Psoas muscle (tissue), 8 donors: Measurements from ENCODE around the gene ATF3. TPM values are rescaled to one million over a fixed set of nuclear protein-coding genes. Genes with fewer than 3 reads are reported as not detected.

Experiments used
- ATAC-seq, 4 donors: fragments of 200-7000 bp; cut with Tn5 transposase; one replicate each; pipeline ENCODE4 v1.9.1; 2020; ENCODE audit warnings: moderate library complexity in 3 of 4, mild to moderate bottlenecking in 2 of 4
- DNase-seq, 2 donors: peaks; one replicate each; pipeline ENCODE4 v3.0.0-alpha.2; 2020
- H3K27ac ChIP-seq: fragments of 200-600 bp; one replicate; pipeline ENCODE4 v1.8.0; 2022
- H3K27me3 ChIP-seq, 3 donors: fragments of 200-600 bp in 1 of 3; one replicate each; pipeline versions ENCODE4 v1.6.1 to v1.8.0; 2013 to 2022; ENCODE audit warnings: low read length in 2 of 3, mild to moderate bottlenecking in 2 of 3, moderate library complexity in 1 of 3; ENCODE audit not compliant: insufficient read depth in 3 of 3
- H3K36me3 ChIP-seq, 2 donors: fragments of 200-600 bp in 1 of 2; one replicate each; pipeline versions ENCODE4 v1.6.1 to v1.8.0; 2013 to 2022; ENCODE audit warnings: low read depth in 1 of 2, mild to moderate bottlenecking in 1 of 2, moderate library complexity in 1 of 2; ENCODE audit not compliant: insufficient read depth in 1 of 2
- H3K4me1 ChIP-seq: fragments of 200-600 bp; one replicate; pipeline ENCODE4 v1.8.0; 2022
- H3K4me3 ChIP-seq: fragments of 200-600 bp; one replicate; pipeline ENCODE4 v1.8.0; 2022; ENCODE audit warnings: mild to moderate bottlenecking
- H3K9me3 ChIP-seq: fragments of 200-600 bp; one replicate; pipeline ENCODE4 v1.8.0; 2022
- WGBS, 3 donors: extraction: QIAGEN DNeasy Blood & Tissue Kit; methylation state at CpG; one replicate each; pipeline versions ENCODE4 v1.1.6 to v1.1.7; 2013; 5-methylcytosine and 5-hydroxymethylcytosine counted together
- intact Hi-C, 2 donors: fragments of 100-400 bp; cut with DNase I; formaldehyde crosslinking; loops; one replicate each; pipeline versions ENCODE4 v1.11.0 to v1.14.2; 2022
- polyA plus RNA-seq, 3 donors: library from polyadenylated mRNA; stranded (reverse); fragments of 200-250 nt; gene quantifications; one replicate each; pipeline ENCODE4 v1.2.3, GENCODE V29; 2013
- total RNA-seq, 4 donors: library from RNA; stranded (reverse); fragmentation: NEBNext Ultra II Directional in 2 of 4; extraction: Animal tissue kit (Norgen Biotek cat#: 25700) in 2 of 4; gene quantifications; one replicate each; pipeline versions ENCODE4 v1.2.1 to v1.2.4, GENCODE V29; 2021 to 2023
- TF ChIP-seq, protein P1 (sequence below): fragments of 200-600 bp; IDR thresholded peaks from one replicate; pipeline ENCODE4 v1.8.0; 2022; ENCODE audit warnings: antibody characterized with exemption
- donor health status: healthy with polysubstance abuse.
- donor health status: DM: no; HTN: no; CAD: no; lungs with moderate emphysema.
- donor health status: Bipolar disorder and iron deficiency.
- donor health status: healthy.
- donor health status: DM: yes; HTN: yes; CAD: no.
- donor health status: DM: no; HTN: no; CAD: no.
- donor health status: DM: no; HTN: no; CAD: no.
- donor health status: DM: yes; HTN: yes; CAD: no.

Gene ATF3
- total and polyA plus RNA-seq, 7 donors: 6.6 to 51.3 (median 14.9) TPM

DNA sequence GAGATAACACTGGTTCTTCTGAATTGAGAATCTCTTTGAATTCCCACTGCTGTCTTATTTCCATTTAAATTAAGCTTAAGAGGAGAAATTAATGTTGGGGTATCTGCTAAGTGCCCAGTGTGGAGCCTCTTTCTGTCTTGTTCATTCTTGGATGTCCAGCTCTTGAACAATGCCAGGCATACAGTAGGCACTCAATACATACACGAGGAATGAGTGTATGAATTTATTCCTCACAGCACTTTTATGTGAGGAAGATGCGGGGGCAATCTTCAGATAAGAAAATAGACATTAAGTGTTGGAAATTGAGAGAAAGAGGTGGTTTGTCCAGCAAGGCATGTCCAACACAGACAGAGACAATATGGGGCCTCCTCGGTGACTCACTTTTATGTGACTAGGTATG is 11.8 kb upstream of the ATF3 start:
- ATAC-seq (no peak), DNase-seq (no peak)
- intact Hi-C loops: no loop called here
- Histone ChIP-seq H3K27me3 (peaks cover 0 to 9% (median 0%) of the 10 kb centered on the region in 3 donors), H3K36me3 (no peaks in the 10 kb centered on the region), H3K27ac (no peak overlapping the region), H3K9me3 (no peaks in the 10 kb centered on the region), H3K4me3 (no peak overlapping the region), H3K4me1 (no peaks in the 10 kb centered on the region)
- WGBS, 3 donors: 90 to 94% (median 90%) methylated on average over 3 of the region's 3 CpGs
- TF ChIP-seq, protein P1, sequence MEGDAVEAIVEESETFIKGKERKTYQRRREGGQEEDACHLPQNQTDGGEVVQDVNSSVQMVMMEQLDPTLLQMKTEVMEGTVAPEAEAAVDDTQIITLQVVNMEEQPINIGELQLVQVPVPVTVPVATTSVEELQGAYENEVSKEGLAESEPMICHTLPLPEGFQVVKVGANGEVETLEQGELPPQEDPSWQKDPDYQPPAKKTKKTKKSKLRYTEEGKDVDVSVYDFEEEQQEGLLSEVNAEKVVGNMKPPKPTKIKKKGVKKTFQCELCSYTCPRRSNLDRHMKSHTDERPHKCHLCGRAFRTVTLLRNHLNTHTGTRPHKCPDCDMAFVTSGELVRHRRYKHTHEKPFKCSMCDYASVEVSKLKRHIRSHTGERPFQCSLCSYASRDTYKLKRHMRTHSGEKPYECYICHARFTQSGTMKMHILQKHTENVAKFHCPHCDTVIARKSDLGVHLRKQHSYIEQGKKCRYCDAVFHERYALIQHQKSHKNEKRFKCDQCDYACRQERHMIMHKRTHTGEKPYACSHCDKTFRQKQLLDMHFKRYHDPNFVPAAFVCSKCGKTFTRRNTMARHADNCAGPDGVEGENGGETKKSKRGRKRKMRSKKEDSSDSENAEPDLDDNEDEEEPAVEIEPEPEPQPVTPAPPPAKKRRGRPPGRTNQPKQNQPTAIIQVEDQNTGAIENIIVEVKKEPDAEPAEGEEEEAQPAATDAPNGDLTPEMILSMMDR: no peak

DNA sequence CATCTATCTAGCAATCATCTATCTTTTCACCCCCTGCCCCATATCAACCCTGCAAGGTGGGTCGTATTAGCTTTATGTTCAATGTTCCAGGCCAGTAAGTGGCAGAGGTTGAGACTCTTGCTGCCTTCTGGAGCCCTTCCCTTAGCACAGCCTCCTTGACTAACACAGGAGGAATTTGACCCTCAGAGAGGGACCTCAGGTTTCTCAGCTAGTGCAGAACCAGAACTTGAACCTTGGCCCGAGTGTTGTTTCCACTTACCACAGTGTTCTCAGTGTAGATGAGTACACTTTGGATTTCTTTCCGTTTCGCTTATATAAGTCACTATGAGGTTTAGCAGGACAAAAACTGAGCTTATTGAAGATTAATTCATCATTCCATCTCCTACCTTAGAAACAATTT is 11.1 kb upstream of the ATF3 start:
- H3K27me3 ChIP-seq: peaks cover 0 to 16% (median 2%) of the 10 kb centered on the region in 3 donors
- no peaks in the 10 kb centered on the region for H3K9me3 ChIP-seq
- TF ChIP-seq, protein P1: no peak
- H3K36me3 ChIP-seq: no peaks in the 10 kb centered on the region
- ATAC-seq (no peak), DNase-seq (no peak)
- no peak overlapping the region for H3K27ac ChIP-seq
- no peaks in the 10 kb centered on the region for H3K4me1 ChIP-seq
- WGBS, 3 donors: 92 to 96% (median 93%) methylated on average over 4 of the region's 4 CpGs
- intact Hi-C loops: no loop called here
- no peak overlapping the region for H3K4me3 ChIP-seq

- Histone ChIP-seq H3K36me3 (no peaks in the 10 kb centered on the region), H3K4me3 (no peak overlapping the region), H3K27ac (no peak overlapping the region), H3K4me1 (no peaks in the 10 kb centered on the region), H3K27me3 (peaks cover 2 to 39% (median 2%) of the 10 kb centered on the region in 3 donors), H3K9me3 (no peaks in the 10 kb centered on the region)
- TF ChIP-seq, protein P1: no peak
- 48 to 60% (median 53%) methylated on average over 11 of the region's 11 CpGs for WGBS, 3 donors
- no peak for ATAC-seq
- intact Hi-C loops: loop anchor here in 1 of 2 donors (10.0 kb wide), 1 partner anchor 115 kb away; no protein-coding TSS in a partner anchor
- no peak for DNase-seq
Observed at GRCh38 chr1:212600071-212600915, 8.3 kb upstream of the ATF3 start.

GRCh38 chr1:212600980-212601379 is 7.6 kb upstream of the ATF3 start:
- intact Hi-C loops: loop anchor here in 1 of 2 donors (10.0 kb wide), 1 partner anchor 116 kb away; no protein-coding TSS in a partner anchor
- Histone ChIP-seq H3K36me3 (no peaks in the 10 kb centered on the region), H3K4me3 (no peak overlapping the region), H3K9me3 (no peaks in the 10 kb centered on the region), H3K27me3 (peaks cover 2 to 46% (median 2%) of the 10 kb centered on the region in 3 donors), H3K4me1 (no peaks in the 10 kb centered on the region), H3K27ac (no peak overlapping the region)
- DNase-seq: no peak
- ATAC-seq: no peak
- TF ChIP-seq, protein P1: no peak
- WGBS, 3 donors: 57 to 78% (median 58%) methylated on average over 2 of the region's 2 CpGs
